HEK293T (cell line): ENCODE measurements around the gene FABP6.

Experiments
- CTCF ChIA-PET: fragments of 350-600 bp; formaldehyde crosslinking; extraction: SDS; loops from one replicate; lab custom pipeline; 2021; ENCODE audit warnings: antibody characterized with exemption, inconsistent platforms; lab: Yijun Ruan, JAX
- POLR2A ChIA-PET: fragments of 350-600 bp; formaldehyde crosslinking; extraction: SDS; loops from one replicate; lab custom pipeline; 2020; ENCODE audit warnings: antibody characterized with exemption, inconsistent platforms; lab: Yijun Ruan, JAX
- DNase-seq: peaks from one replicate; pipeline ENCODE4 v3.0.0; 2012; ENCODE audit warnings: mixed read lengths; ENCODE audit errors: extremely low spot score
- ARNT ChIP-seq: fragments of 450-650 bp; IDR thresholded peaks from 2 replicates; pipeline ENCODE4 v1.6.1; 2017; ENCODE audit warnings: mild to moderate bottlenecking
- BHLHE40 ChIP-seq: fragments of 450-650 bp; IDR thresholded peaks from 2 replicates; pipeline ENCODE4 v1.6.1; 2016; ENCODE audit warnings: mild to moderate bottlenecking, moderate library complexity, borderline replicate concordance
- CTBP1 ChIP-seq: fragments of 450-650 bp; IDR thresholded peaks from 2 replicates; pipeline ENCODE4 v1.6.1; 2016; ENCODE audit warnings: borderline replicate concordance
- ELF4 ChIP-seq: fragments of 450-650 bp; IDR thresholded peaks from 2 replicates; pipeline ENCODE4 v1.6.1; 2017; ENCODE audit warnings: antibody characterized with exemption
- FOXA1 ChIP-seq: fragments of 450-650 bp; IDR thresholded peaks from 2 replicates; pipeline ENCODE4 v1.6.1; 2016; ENCODE audit warnings: mild to moderate bottlenecking
- FOXK2 ChIP-seq: fragments of 450-650 bp; IDR thresholded peaks from 2 replicates; pipeline ENCODE4 v1.6.1; 2016; ENCODE audit warnings: mild to moderate bottlenecking
- FOXM1 ChIP-seq: fragments of 450-650 bp; IDR thresholded peaks from 2 replicates; pipeline ENCODE4 v1.6.1; 2017; ENCODE audit warnings: mild to moderate bottlenecking, borderline replicate concordance
- HDGF ChIP-seq: fragments of 450-650 bp; IDR thresholded peaks from 2 replicates; pipeline ENCODE4 v1.6.1; 2017; ENCODE audit warnings: antibody characterized with exemption, borderline replicate concordance
- L3MBTL2 ChIP-seq: fragments of 450-650 bp; conservative IDR thresholded peaks from 2 replicates; pipeline ENCODE4 v1.6.1; 2016; ENCODE audit warnings: mild to moderate bottlenecking
- LEF1 ChIP-seq: fragments of 450-650 bp; IDR thresholded peaks from 2 replicates; pipeline ENCODE4 v1.6.1; 2017; ENCODE audit warnings: mild to moderate bottlenecking, borderline replicate concordance
- NFRKB ChIP-seq: fragments of 450-650 bp; IDR thresholded peaks from 2 replicates; pipeline ENCODE4 v1.6.1; 2016; ENCODE audit warnings: mild to moderate bottlenecking, moderate library complexity
- PKNOX1 ChIP-seq: fragments of 450-650 bp; IDR thresholded peaks from 2 replicates; pipeline ENCODE4 v1.6.1; 2016
- SP1 ChIP-seq: fragments of 450-650 bp; IDR thresholded peaks from 2 replicates; pipeline ENCODE4 v1.6.1; 2017
- SUZ12 ChIP-seq: fragments of 450-650 bp; IDR thresholded peaks from 2 replicates; pipeline ENCODE4 v1.6.1; 2016; ENCODE audit warnings: mild to moderate bottlenecking
- TARDBP ChIP-seq: fragments of 450-650 bp; IDR thresholded peaks from 2 replicates; pipeline ENCODE4 v1.6.1; 2016
- ZNF384 ChIP-seq: fragments of 450-650 bp; IDR thresholded peaks from 2 replicates; pipeline ENCODE4 v1.6.1; 2016

Gene FABP6

GRCh38 chr5:160250226-160250625 lies 20.9 kb downstream of the FABP6 start:
- no peak for DNase-seq
- POLR2A ChIA-PET: no interaction called here
- TF ChIP-seq FOXK2 (no peak), FOXA1 (no peak), ARNT (no peak), ZNF384 (no peak), CTBP1 (no peak), PKNOX1 (no peak), NFRKB (no peak), BHLHE40 (no peak)
- CTCF ChIA-PET: no interaction called here

GRCh38 chr5:160250826-160251225 lies 21.5 kb downstream of the FABP6 start:
- ChIA-PET CTCF (no interaction called here), POLR2A (no interaction called here)
- TF ChIP-seq ELF4 (no peak), FOXM1 (no peak), TARDBP (no peak), LEF1 (no peak), ZNF384 (no peak), PKNOX1 (no peak), SUZ12 (no peak), L3MBTL2 (no peak), BHLHE40 (no peak), SP1 (no peak), FOXK2 (no peak)
- no peak for DNase-seq

GRCh38 chr5:160251406-160252155 lies 22.3 kb downstream of the FABP6 start:
- ChIA-PET POLR2A (no interaction called here), CTCF (no interaction called here)
- no peak for DNase-seq
- no peak for TF ChIP-seq FOXA1
- no peak for TF ChIP-seq PKNOX1
- TF ChIP-seq BHLHE40: no peak
- TF ChIP-seq ARNT: no peak
- no peak for TF ChIP-seq FOXM1
- no peak for TF ChIP-seq HDGF
- TF ChIP-seq ELF4: no peak
- TF ChIP-seq TARDBP: no peak
- TF ChIP-seq CTBP1: no peak
- no peak for TF ChIP-seq NFRKB
- no peak for TF ChIP-seq SP1
- TF ChIP-seq L3MBTL2: no peak
- no peak for TF ChIP-seq FOXK2
- no peak for TF ChIP-seq ZNF384
- TF ChIP-seq SUZ12: no peak
- TF ChIP-seq LEF1: no peak

GRCh38 chr5:160252916-160253315 lies 23.6 kb downstream of the FABP6 start:
- no peak for DNase-seq
- CTCF ChIA-PET: no interaction called here
- POLR2A ChIA-PET: no interaction called here
- TF ChIP-seq FOXA1: no peak
- no peak for TF ChIP-seq ARNT
- no peak for TF ChIP-seq ELF4
- TF ChIP-seq LEF1: no peak
- TF ChIP-seq BHLHE40: no peak
- TF ChIP-seq NFRKB: no peak
- TF ChIP-seq FOXM1: no peak
- TF ChIP-seq ZNF384: no peak
- no peak for TF ChIP-seq HDGF
- no peak for TF ChIP-seq SUZ12
- TF ChIP-seq FOXK2: no peak
- no peak for TF ChIP-seq TARDBP
- TF ChIP-seq PKNOX1: no peak
- TF ChIP-seq CTBP1: no peak
- no peak for TF ChIP-seq SP1
- TF ChIP-seq L3MBTL2: no peak

GRCh38 chr5:160253441-160253840 lies 24.1 kb downstream of the FABP6 start:
- CTCF ChIA-PET: no interaction called here
- TF ChIP-seq SP1 (no peak), ZNF384 (no peak), LEF1 (no peak), TARDBP (no peak), HDGF (no peak), FOXM1 (no peak), ELF4 (no peak), CTBP1 (no peak), PKNOX1 (no peak), NFRKB (no peak), BHLHE40 (no peak), ARNT (no peak), L3MBTL2 (no peak), FOXK2 (no peak)
- POLR2A ChIA-PET: no interaction called here
- no peak for DNase-seq
